Measurements from ENCODE around the gene HOXC11.

HOXC11 gene

DNA sequence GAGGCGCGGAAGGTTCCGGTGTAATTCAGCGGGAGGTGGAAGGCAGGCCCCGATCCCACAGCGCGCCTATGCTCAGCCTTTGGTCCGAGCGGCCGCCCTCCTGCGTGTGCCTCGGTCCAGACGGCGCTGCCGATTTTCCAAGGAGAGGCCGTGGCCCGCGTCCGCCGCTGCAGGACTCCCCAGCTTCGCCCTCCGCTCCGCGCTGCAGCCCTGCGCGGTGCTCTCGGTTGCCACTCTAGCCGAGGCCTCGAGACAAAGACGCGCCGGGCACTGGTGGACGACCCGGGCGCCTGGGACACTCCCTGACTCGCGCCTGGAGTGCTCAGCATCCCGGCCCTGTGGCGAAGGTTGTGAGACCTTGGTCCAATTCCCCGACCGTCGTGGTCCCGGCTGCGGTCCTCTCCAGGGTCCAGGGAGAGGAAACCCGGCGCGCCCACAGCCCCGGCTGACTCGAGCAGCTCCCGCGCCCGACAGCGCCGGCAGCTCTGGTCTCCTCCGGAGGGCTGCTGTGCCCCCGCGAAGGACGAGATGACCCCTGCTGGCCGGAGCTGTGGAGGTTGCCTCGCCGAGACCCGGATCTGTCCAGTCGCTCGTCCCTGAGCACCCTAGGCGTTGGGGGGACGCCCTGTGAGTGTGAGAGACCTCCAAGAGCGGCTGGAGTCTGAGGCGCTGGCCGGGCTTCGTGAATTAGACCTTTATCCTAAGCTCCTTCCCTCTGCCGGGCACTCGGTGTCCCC is 11.7 kb upstream of the HOXC11 start:
- Histone ChIP-seq H3K4me3 (ENCODE audit: low read depth in 1 of 2, low read length in 2 of 2) (no peak overlapping the region), H3K27ac (ENCODE audit: low read length) (no peak overlapping the region), H3K27me3 (ENCODE audit: low read depth, low read length) (peaks cover 96% of the 10 kb centered on the region)

DNA sequence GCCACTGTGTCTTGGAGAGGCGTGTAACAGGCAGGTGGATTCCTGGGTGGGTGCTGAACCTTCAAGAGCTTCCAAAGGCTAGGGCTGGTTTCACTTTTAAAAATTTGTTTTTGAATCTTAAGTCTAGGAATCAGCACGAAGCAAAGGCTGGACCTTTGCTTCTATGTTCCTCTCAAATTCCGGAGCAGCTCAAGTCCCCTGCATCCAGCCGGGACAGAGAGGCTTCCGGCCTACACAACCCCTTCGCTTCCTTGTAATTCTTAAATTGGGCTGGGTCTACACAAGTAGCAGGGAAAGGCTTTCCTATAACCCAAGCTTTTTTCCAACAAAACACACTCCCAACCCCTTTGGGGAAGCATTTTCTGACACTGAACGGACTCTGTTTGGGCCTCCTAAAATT is 9.9 kb upstream of the HOXC11 start:
- peaks cover 0 to 26% of the 10 kb centered on the region in 2 donors for H3K4me1 ChIP-seq (ENCODE audit: control insufficient read depth in 1 of 2, insufficient read depth in 2 of 2, low read length in 2 of 2)
- no peak overlapping the region for H3K27ac ChIP-seq (ENCODE audit: low read length)
- H3K36me3 ChIP-seq (ENCODE audit: control insufficient read depth in 1 of 2, insufficient read depth in 2 of 2, low read length in 2 of 2), result no peaks in the 10 kb centered on the region
- no peak overlapping the region for H3K4me3 ChIP-seq (ENCODE audit: low read depth in 1 of 2, low read length in 2 of 2)
- peaks cover 96% of the 10 kb centered on the region for H3K27me3 ChIP-seq (ENCODE audit: low read depth, low read length)
- no peaks in the 10 kb centered on the region for H3K9me3 ChIP-seq (ENCODE audit: control insufficient read depth in 1 of 2, low read length in 2 of 2)

More for the DNA sequence above, 11.7 kb upstream of the HOXC11 start:
- Histone ChIP-seq H3K9me3 (ENCODE audit: control insufficient read depth in 1 of 2, low read length in 2 of 2) (no peaks in the 10 kb centered on the region), H3K4me1 (ENCODE audit: control insufficient read depth in 1 of 2, insufficient read depth in 2 of 2, low read length in 2 of 2) (peaks cover 0 to 19% of the 10 kb centered on the region in 2 donors), H3K36me3 (ENCODE audit: control insufficient read depth in 1 of 2, insufficient read depth in 2 of 2, low read length in 2 of 2) (no peaks in the 10 kb centered on the region)

DNA sequence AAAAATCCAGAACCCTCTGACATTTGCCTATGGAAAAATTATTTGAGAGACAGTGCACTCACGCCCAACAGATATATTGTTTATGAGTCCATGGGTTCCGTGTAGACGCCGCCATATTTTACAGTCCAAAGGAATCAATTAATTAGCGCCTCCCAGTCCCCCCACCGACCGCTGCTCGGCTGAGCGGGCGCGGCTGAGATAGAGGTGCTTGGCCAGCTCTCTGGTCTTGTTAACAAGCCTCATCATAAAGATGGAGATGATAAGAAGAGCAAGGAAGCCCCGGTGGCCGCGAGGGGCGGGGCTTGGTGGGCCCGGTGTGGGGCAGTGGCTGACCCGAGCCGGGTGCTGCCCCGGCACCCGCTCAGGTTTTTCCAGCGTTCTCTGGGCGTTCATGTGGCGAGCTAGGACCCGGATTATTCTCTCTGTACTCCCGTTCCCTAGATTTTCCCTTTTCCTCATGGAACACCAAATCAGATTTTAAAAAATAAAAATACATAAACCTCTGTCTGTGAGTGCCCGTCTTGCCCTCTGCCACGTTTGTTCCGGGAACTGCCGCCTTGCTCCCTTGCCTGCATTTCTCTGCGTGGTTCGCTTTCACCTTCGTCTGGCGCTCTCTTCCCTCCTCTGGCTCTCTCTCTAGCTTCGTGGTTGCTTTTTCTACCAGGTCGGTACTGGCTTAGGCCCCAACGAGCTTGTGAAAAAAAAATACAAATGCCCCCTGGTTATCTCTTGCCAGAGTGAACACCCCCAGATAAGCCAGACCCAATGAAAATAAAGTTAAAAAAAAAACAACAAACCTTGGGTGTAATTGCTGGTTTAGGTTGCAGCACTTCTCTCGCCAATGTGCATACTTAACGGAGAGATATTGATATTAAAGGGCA is 9.3 kb upstream of the HOXC11 start:
- Histone ChIP-seq H3K9me3 (ENCODE audit: control insufficient read depth in 1 of 2, low read length in 2 of 2) (no peaks in the 10 kb centered on the region), H3K27me3 (ENCODE audit: low read depth, low read length) (peaks cover 96% of the 10 kb centered on the region), H3K27ac (ENCODE audit: low read length) (no peak overlapping the region), H3K36me3 (ENCODE audit: control insufficient read depth in 1 of 2, insufficient read depth in 2 of 2, low read length in 2 of 2) (no peaks in the 10 kb centered on the region), H3K4me3 (ENCODE audit: low read depth in 1 of 2, low read length in 2 of 2) (no peak overlapping the region), H3K4me1 (ENCODE audit: control insufficient read depth in 1 of 2, insufficient read depth in 2 of 2, low read length in 2 of 2) (peaks cover 0 to 26% of the 10 kb centered on the region in 2 donors)

GRCh38 chr12:53964315-53964713 is 8.6 kb upstream of the HOXC11 start:
- Histone ChIP-seq H3K4me3 (ENCODE audit: low read depth in 1 of 2, low read length in 2 of 2) (no peak overlapping the region), H3K9me3 (ENCODE audit: control insufficient read depth in 1 of 2, low read length in 2 of 2) (no peaks in the 10 kb centered on the region), H3K36me3 (ENCODE audit: control insufficient read depth in 1 of 2, insufficient read depth in 2 of 2, low read length in 2 of 2) (no peaks in the 10 kb centered on the region), H3K27me3 (ENCODE audit: low read depth, low read length) (peaks cover 99% of the 10 kb centered on the region), H3K4me1 (ENCODE audit: control insufficient read depth in 1 of 2, insufficient read depth in 2 of 2, low read length in 2 of 2) (peaks cover 0 to 26% of the 10 kb centered on the region in 2 donors), H3K27ac (ENCODE audit: low read length) (no peak overlapping the region)

DNA sequence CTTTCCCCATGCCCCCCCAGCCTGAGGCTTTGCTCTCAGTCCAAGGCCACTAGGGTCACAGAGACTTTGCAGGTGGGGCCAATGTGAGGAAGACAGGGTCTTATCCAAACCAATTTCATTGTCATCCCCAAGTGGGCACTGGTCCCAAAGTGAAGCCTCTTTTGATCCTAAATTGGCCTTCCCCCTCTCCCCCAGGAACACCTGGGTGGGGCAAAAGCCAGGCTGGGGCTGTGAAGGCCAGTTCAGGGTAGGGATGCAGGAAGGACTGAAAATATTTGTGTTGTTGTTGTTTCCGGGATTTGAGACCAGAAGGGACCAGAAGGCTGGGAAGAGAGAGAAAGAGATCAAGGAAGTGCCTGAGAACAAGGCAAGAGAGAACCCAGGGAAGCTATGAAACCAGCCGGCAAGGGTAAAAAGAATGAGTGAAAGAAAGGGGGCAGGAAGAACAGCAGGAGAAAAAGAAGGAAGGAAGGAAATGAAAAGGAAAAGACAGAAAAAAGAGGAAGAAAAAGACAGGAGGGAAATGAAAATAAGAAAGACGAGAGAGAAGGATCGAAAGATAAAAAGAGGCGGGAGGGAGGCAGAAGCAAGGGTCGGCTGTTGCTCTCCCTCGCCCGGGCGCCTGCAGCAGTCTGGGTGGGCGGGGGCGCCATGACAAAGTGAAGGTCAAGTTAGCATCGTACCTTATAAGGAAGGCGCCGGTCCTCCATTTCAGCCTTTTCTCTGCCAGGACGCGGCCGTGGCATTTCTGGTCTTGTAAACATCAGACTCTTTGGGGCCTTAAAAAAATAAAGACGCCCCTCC is 7.4 kb upstream of the HOXC11 start:
- no peak overlapping the region for H3K27ac ChIP-seq (ENCODE audit: low read length)
- no peak overlapping the region for H3K4me3 ChIP-seq (ENCODE audit: low read depth in 1 of 2, low read length in 2 of 2)
- H3K27me3 ChIP-seq (ENCODE audit: low read depth, low read length), result peaks cover 99% of the 10 kb centered on the region
- H3K36me3 ChIP-seq (ENCODE audit: control insufficient read depth in 1 of 2, insufficient read depth in 2 of 2, low read length in 2 of 2), result no peaks in the 10 kb centered on the region
- H3K4me1 ChIP-seq (ENCODE audit: control insufficient read depth in 1 of 2, insufficient read depth in 2 of 2, low read length in 2 of 2), result peaks cover 0 to 26% of the 10 kb centered on the region in 2 donors
- H3K9me3 ChIP-seq (ENCODE audit: control insufficient read depth in 1 of 2, low read length in 2 of 2), result no peaks in the 10 kb centered on the region

DNA sequence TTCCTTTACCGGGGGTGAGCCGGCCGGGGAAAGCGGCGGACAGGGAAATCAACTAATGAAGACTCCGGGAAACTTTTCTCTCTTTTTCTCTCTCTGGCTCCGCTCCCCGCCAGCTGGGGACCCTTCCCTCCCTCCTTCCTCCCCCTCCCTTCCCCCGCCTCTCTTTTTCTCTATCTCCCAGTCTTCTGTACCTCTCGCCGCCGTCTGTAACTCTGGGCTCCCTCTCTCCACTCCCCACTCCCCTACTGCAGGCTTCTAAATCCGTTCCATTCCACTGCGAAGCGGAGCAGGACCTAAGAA is 6.9 kb upstream of the HOXC11 start:
- Histone ChIP-seq H3K4me3 (ENCODE audit: low read depth in 1 of 2, low read length in 2 of 2) (no peak overlapping the region), H3K27ac (ENCODE audit: low read length) (no peak overlapping the region), H3K27me3 (ENCODE audit: low read depth, low read length) (peaks cover 99% of the 10 kb centered on the region)

GRCh38 chr12:53966385-53967133 is 6.4 kb upstream of the HOXC11 start:
- peaks cover 100% of the 10 kb centered on the region for H3K27me3 ChIP-seq (ENCODE audit: low read depth, low read length)

More for the DNA sequence above, 6.9 kb upstream of the HOXC11 start:
- peaks cover 0 to 22% of the 10 kb centered on the region in 2 donors for H3K4me1 ChIP-seq (ENCODE audit: control insufficient read depth in 1 of 2, insufficient read depth in 2 of 2, low read length in 2 of 2)
- H3K36me3 ChIP-seq (ENCODE audit: control insufficient read depth in 1 of 2, insufficient read depth in 2 of 2, low read length in 2 of 2), result no peaks in the 10 kb centered on the region
- no peaks in the 10 kb centered on the region for H3K9me3 ChIP-seq (ENCODE audit: control insufficient read depth in 1 of 2, low read length in 2 of 2)

GRCh38 chr12:53967421-53967925 is 5.5 kb upstream of the HOXC11 start:
- Histone ChIP-seq H3K9me3 (ENCODE audit: control insufficient read depth in 1 of 2, low read length in 2 of 2) (no peaks in the 10 kb centered on the region), H3K27me3 (ENCODE audit: low read depth, low read length) (peaks cover 100% of the 10 kb centered on the region), H3K27ac (ENCODE audit: low read length) (no peak overlapping the region), H3K4me1 (ENCODE audit: control insufficient read depth in 1 of 2, insufficient read depth in 2 of 2, low read length in 2 of 2) (peaks cover 0 to 21% of the 10 kb centered on the region in 2 donors), H3K4me3 (ENCODE audit: low read depth in 1 of 2, low read length in 2 of 2) (no peak overlapping the region), H3K36me3 (ENCODE audit: control insufficient read depth in 1 of 2, insufficient read depth in 2 of 2, low read length in 2 of 2) (no peaks in the 10 kb centered on the region)

More at GRCh38 chr12:53966385-53967133, 6.4 kb upstream of the HOXC11 start:
- H3K9me3 ChIP-seq (ENCODE audit: control insufficient read depth in 1 of 2, low read length in 2 of 2), result no peaks in the 10 kb centered on the region
- no peaks in the 10 kb centered on the region for H3K36me3 ChIP-seq (ENCODE audit: control insufficient read depth in 1 of 2, insufficient read depth in 2 of 2, low read length in 2 of 2)
- no peak overlapping the region for H3K27ac ChIP-seq (ENCODE audit: low read length)
- no peak overlapping the region for H3K4me3 ChIP-seq (ENCODE audit: low read depth in 1 of 2, low read length in 2 of 2)
- peaks cover 0 to 21% of the 10 kb centered on the region in 2 donors for H3K4me1 ChIP-seq (ENCODE audit: control insufficient read depth in 1 of 2, insufficient read depth in 2 of 2, low read length in 2 of 2)

DNA sequence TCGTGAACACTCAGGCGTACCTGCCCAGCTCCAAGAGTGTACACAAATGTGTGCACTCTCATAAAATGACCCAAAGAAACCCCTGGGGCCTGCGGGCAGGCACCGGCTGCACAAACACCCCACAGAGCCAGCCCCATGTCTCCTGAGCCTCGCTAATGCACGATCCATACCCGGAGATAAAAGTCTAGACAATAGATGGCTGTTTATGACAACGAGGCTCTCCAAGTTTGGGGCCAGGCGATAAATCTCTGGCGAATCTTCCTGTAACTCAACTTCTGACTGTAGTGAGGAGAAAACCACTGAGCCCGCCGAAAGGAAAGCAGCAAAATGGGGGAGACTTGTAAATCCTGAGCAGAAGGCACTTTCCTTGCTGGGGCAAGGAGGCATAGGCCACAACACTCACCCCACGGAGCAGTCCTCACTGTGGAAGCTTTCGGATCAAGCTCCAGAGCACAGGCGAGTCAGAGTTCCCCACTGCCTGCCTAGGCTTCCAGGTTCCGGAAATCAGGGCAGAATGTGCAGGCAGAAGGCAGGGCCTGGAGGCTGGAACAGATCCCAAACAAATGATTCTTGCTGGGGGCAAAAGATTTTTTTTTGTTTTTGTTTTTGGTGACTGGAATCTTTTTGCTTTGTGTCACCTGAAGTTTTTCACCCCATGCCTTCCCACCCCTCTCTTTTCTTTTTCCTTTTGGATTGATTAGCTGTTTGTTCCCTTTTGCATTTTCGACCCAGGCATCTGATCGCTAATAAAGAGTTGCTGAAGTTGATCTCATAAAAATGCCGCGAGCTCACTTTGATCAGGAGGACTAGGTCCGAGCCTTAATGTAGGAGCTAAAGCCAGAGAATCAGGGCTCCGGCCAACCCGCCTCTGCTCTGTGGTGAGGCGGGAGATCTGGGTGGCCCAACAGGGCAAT is 4.5 kb upstream of the HOXC11 start:
- Histone ChIP-seq H3K27ac (ENCODE audit: low read length) (no peak overlapping the region), H3K27me3 (ENCODE audit: low read depth, low read length) (peaks cover 99% of the 10 kb centered on the region), H3K4me3 (ENCODE audit: low read depth in 1 of 2, low read length in 2 of 2) (no peak overlapping the region), H3K4me1 (ENCODE audit: control insufficient read depth in 1 of 2, insufficient read depth in 2 of 2, low read length in 2 of 2) (peaks cover 0 to 26% of the 10 kb centered on the region in 2 donors), H3K36me3 (ENCODE audit: control insufficient read depth in 1 of 2, insufficient read depth in 2 of 2, low read length in 2 of 2) (no peaks in the 10 kb centered on the region), H3K9me3 (ENCODE audit: control insufficient read depth in 1 of 2, low read length in 2 of 2) (no peaks in the 10 kb centered on the region)
